CD4-positive, alpha-beta T cell (primary cell): ENCODE measurements around the gene RCL1. TPM values are rescaled to one million over a fixed set of nuclear protein-coding genes. Genes with fewer than 3 reads are reported as not detected.

ENCODE experiments used
- ATAC-seq: fragments of 200-7000 bp; cut with Tn5 transposase; one replicate; pipeline ENCODE4 v1.10.0; 2022; ENCODE audit warnings: mild to moderate bottlenecking; ENCODE audit not compliant: poor library complexity
- CTCF ChIA-PET: fragments of 350-600 bp; sonication (Branson Sonifier 250); formaldehyde crosslinking; loops from one replicate; lab custom pipeline; 2021; ENCODE audit warnings: antibody characterized with exemption, inconsistent platforms; lab: Charles Lee
- POLR2A ChIA-PET: fragments of 350-600 bp; sonication (Branson Sonifier 250); formaldehyde crosslinking; loops from one replicate; lab custom pipeline; 2021; ENCODE audit warnings: antibody characterized with exemption, inconsistent platforms; lab: Charles Lee
- DNase-seq, 14 experiments: peaks; one replicate each; pipeline ENCODE4 v3.0.0-alpha.2; 2013 to 2020; ENCODE audit warnings: mixed read lengths in 2 of 14
- H3K27ac ChIP-seq, 2 donors: one replicate each; pipeline versions ENCODE4 v1.5.1 to v1.7.0; 2013; ENCODE audit warnings: low read length in 2 of 2, low read depth in 1 of 2, mild to moderate bottlenecking in 1 of 2
- H3K27me3 ChIP-seq, 2 experiments: 1 replicate in 1 of 2; 2 replicates in 1 of 2; pipeline versions ENCODE4 v1.6.1 to v1.7.0; 2013; ENCODE audit warnings: low read length in 2 of 2, control low read depth in 1 of 2, mild to moderate bottlenecking in 1 of 2, moderate library complexity in 1 of 2; ENCODE audit not compliant: insufficient read depth in 2 of 2, control insufficient read depth in 1 of 2
- H3K36me3 ChIP-seq: one replicate; pipeline ENCODE4 v1.6.1; 2013; ENCODE audit warnings: low read length, control low read depth; ENCODE audit not compliant: insufficient read depth
- H3K4me1 ChIP-seq: one replicate; pipeline ENCODE4 v1.6.1; 2013; ENCODE audit warnings: low read length, control low read depth; ENCODE audit not compliant: insufficient read depth
- H3K4me3 ChIP-seq: one replicate; pipeline ENCODE4 v1.5.1; 2013; ENCODE audit warnings: mild to moderate bottlenecking, low read length, moderate library complexity
- H3K9me3 ChIP-seq, 2 experiments: 1 replicate in 1 of 2; 2 replicates in 1 of 2; pipeline versions ENCODE4 v1.6.1 to v1.7.0; 2013; ENCODE audit warnings: low read length in 2 of 2, mild to moderate bottlenecking in 2 of 2, control low read depth in 1 of 2, moderate library complexity in 1 of 2; ENCODE audit not compliant: control insufficient read depth in 1 of 2, insufficient read depth in 1 of 2
- H3K27ac Mint-ChIP-seq: one replicate; pipeline ENCODE4 v1.8.0; 2020; ENCODE audit warnings: mixed read lengths
- H3K27me3 Mint-ChIP-seq: one replicate; pipeline ENCODE4 v1.8.0; 2021; ENCODE audit warnings: mixed read lengths
- H3K36me3 Mint-ChIP-seq: one replicate; pipeline ENCODE4 v1.8.0; 2021; ENCODE audit warnings: low read depth, mixed read lengths
- H3K4me1 Mint-ChIP-seq: one replicate; pipeline ENCODE4 v1.8.0; 2021; ENCODE audit warnings: low read depth, mixed read lengths
- H3K4me3 Mint-ChIP-seq: one replicate; pipeline ENCODE4 v1.8.0; 2020; ENCODE audit warnings: mild to moderate bottlenecking, mixed read lengths
- H3K9me3 Mint-ChIP-seq: one replicate; pipeline ENCODE4 v1.8.0; 2020; ENCODE audit warnings: mixed read lengths
- intact Hi-C, 2 experiments: fragments of 100-400 bp; cut with DNase I in 1 of 2; cut with micrococcal nuclease in 1 of 2; formaldehyde crosslinking; loops; one replicate each; pipeline versions ENCODE4 v1.15.1 to v1.9.0; 2023 to 2025; cut with DNase I, micrococcal nuclease
- total RNA-seq, 174 experiments: library from RNA in 2 of 174; stranded (reverse) in 2 of 174; gene quantifications; one replicate each; pipeline ENCODE4 v1.2.3 and lab custom pipeline; 2021 to 2026
- TF ChIP-seq, protein P1 (sequence below): fragments of 200-600 bp; IDR thresholded peaks from one replicate; pipeline ENCODE4 v1.8.0; 2022; ENCODE audit warnings: antibody characterized with exemption, mild to moderate bottlenecking

RCL1 gene
- total RNA-seq, 2 experiments from 2014 or later: 33.8 to 35.5 TPM

DNA sequence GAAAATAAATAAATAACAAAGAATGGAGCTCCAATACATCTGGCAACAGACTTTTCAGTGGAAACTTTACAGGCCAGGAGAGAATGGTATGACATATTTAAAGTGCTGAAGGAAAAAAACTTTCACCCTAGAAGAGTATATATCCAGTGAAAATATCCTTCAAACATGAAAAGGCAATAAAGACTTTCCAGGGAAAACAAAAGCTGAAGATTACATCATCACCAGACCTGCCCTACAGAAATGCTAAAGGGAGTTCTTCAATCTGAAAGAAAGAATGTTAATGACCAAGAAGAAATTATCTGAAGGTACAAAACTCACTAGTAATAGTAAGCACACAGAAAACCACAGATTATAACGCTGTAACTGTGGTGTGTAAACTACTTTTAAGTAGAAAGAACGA, 8.3 kb upstream of the RCL1 start:
- ChIA-PET CTCF (interaction anchor here (1.0 to 1.7 kb wide), 2 partner anchors 13 to 25 kb away, joined by 4 read pairs; no protein-coding TSS in a partner anchor), POLR2A (interaction anchor here (1.8 kb wide), 1 partner anchor 9 kb away, joined by 6 read pairs; no protein-coding TSS in a partner anchor)
- Histone ChIP-seq H3K27ac (no peak overlapping the region), H3K36me3 (no peaks in the 10 kb centered on the region), H3K27me3 (no peaks in the 10 kb centered on the region), H3K4me3 (no peak overlapping the region), H3K4me1 (no peaks in the 10 kb centered on the region), H3K9me3 (no peaks in the 10 kb centered on the region)
- H3K4me3 Mint-ChIP-seq: no peak overlapping the region
- no peak for DNase-seq
- intact Hi-C loops: no loop called here
- H3K27ac Mint-ChIP-seq: no peak overlapping the region
- H3K4me1 Mint-ChIP-seq: no peaks in the 10 kb centered on the region
- ATAC-seq: no peak
- H3K27me3 Mint-ChIP-seq: peaks cover 8% of the 10 kb centered on the region
- no peaks in the 10 kb centered on the region for H3K36me3 Mint-ChIP-seq
- no peaks in the 10 kb centered on the region for H3K9me3 Mint-ChIP-seq
- TF ChIP-seq, protein P1, sequence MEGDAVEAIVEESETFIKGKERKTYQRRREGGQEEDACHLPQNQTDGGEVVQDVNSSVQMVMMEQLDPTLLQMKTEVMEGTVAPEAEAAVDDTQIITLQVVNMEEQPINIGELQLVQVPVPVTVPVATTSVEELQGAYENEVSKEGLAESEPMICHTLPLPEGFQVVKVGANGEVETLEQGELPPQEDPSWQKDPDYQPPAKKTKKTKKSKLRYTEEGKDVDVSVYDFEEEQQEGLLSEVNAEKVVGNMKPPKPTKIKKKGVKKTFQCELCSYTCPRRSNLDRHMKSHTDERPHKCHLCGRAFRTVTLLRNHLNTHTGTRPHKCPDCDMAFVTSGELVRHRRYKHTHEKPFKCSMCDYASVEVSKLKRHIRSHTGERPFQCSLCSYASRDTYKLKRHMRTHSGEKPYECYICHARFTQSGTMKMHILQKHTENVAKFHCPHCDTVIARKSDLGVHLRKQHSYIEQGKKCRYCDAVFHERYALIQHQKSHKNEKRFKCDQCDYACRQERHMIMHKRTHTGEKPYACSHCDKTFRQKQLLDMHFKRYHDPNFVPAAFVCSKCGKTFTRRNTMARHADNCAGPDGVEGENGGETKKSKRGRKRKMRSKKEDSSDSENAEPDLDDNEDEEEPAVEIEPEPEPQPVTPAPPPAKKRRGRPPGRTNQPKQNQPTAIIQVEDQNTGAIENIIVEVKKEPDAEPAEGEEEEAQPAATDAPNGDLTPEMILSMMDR: no peak

DNA sequence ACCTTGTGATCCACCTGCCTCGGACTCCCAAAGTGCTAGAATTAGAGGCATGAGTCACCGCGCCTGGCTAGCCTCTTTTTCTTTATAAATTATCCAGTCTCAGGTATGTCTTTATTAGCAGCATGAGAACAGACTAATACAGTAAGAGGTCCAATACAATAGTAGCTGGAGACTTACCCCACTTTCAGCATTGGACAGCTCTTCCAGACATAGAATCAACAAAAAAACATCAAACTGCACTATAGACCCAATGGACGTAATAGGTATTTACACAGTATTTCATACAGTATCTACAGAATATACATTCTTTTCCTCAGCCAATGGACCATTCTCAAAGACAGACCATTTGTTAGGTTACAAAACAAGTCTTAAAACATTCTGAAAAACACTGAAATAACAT, 6.1 kb upstream of the RCL1 start:
- no peaks in the 10 kb centered on the region for H3K36me3 ChIP-seq
- no peak overlapping the region for H3K27ac ChIP-seq
- no peaks in the 10 kb centered on the region for H3K9me3 ChIP-seq
- CTCF ChIA-PET: no interaction called here
- H3K4me1 ChIP-seq: no peaks in the 10 kb centered on the region
- intact Hi-C loops: no loop called here
- DNase-seq (no peak), ATAC-seq (no peak)
- POLR2A ChIA-PET: no interaction called here
- H3K36me3 Mint-ChIP-seq: no peaks in the 10 kb centered on the region
- H3K27me3 Mint-ChIP-seq: no peaks in the 10 kb centered on the region
- no peaks in the 10 kb centered on the region for H3K4me1 Mint-ChIP-seq
- TF ChIP-seq, protein P1: no peak
- H3K27ac Mint-ChIP-seq: no peak overlapping the region
- H3K27me3 ChIP-seq: no peaks in the 10 kb centered on the region
- H3K4me3 Mint-ChIP-seq: no peak overlapping the region
- H3K9me3 Mint-ChIP-seq: no peaks in the 10 kb centered on the region
- no peak overlapping the region for H3K4me3 ChIP-seq

DNA sequence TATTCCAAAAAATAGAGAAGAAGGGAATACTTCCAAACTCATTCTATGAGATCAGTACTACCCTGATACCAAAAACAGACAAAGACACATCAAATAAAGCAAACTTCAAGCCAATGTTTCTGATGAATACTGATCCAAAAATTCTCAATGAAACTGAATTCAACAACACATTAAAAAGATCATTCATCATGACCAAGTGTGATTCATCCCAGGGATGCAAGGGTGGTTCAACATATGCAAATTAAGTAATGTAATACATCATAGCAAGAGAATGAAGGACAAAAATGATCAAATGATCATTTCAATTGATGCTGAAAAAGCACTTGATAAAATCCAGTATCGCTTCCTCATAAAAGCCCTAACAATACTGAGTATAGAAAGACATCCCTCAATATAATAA, 4.9 kb upstream of the RCL1 start:
- no peak for DNase-seq
- Histone ChIP-seq H3K36me3 (no peaks in the 10 kb centered on the region), H3K4me1 (peaks cover 8% of the 10 kb centered on the region), H3K27ac (no peak overlapping the region), H3K9me3 (no peaks in the 10 kb centered on the region), H3K4me3 (no peak overlapping the region), H3K27me3 (no peaks in the 10 kb centered on the region)
- intact Hi-C loops: no loop called here
- Mint-ChIP-seq H3K27me3 (no peaks in the 10 kb centered on the region), H3K4me3 (no peak overlapping the region), H3K36me3 (peaks cover 10% of the 10 kb centered on the region), H3K9me3 (no peaks in the 10 kb centered on the region), H3K4me1 (peaks cover 7% of the 10 kb centered on the region), H3K27ac (no peak overlapping the region)
- TF ChIP-seq, protein P1: no peak
- POLR2A ChIA-PET: no interaction called here
- CTCF ChIA-PET: no interaction called here
- ATAC-seq: no peak
